Measurements from ENCODE around the gene MYDGF.
"Not testable (repeated sequence)": the region's sequence is repeated elsewhere in the genome, so short reads cannot be mapped to it uniquely, and the experiment has no call there.

Gene MYDGF

GRCh38 chr19:4669723-4670480 is at the start of gene MYDGF:
Gene MYDGF (minus strand): TSS chr19:4670342. CDS start chr19:4670334, 8 bp downstream.
- DNase-seq (ENCODE audit: low spot score) = peak; percentile 100

DNA sequence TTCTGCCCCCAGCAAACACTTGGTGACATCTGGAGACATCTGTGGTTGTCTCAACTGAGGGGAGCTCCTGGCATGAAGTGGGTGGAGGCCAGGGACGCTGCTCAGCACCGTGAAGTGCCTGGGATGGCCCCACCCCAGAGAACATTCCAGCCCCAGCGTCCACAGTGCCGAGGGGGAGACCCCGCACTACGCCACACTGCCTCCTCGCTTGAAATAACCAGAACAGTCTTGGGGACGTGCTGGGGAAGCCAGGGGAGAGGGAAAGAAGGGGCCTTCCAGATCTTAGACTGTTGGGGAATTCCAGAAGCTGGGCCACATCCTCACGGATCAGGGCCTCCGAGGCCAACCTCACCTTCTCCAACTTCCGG is 49.3 kb upstream of the MYDGF start:
- no peak for DNase-seq (ENCODE audit: low spot score)

DNA sequence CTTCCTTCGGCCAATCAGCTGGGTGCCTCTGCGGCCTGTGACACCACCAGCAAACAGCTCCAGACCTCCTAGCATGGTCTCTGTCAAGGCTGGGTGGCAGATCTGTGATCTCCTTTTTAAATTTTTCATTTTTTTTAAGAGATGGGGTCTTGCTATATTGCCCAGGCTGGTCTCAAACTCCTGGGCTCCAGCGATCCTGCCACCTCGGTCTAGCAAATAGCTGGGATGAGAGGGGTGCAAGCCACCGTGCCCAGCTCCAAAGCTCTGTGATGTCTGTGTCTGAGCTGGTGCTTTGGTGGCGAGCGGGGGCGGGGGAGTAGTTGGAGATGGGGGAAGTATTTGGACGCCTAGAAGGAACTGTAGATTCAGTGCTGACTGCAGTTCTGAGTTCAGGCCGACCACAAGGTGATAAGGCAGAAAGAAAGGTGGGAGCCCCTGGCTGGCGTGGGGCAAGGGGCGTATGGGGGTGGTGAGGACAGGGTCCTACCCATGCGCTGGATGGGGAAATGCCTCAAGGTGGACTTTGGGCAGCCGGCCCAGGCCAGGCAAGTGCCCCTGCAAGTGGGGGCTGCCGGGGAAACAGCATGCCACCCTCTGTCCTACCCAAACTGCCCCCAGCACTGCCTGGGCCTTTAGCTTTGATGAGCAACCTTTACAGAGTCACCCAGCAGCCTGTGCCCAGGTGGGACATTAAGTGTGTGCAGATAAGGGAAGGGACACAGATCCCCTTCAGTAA is 48.0 kb upstream of the MYDGF start:
- no peak for DNase-seq (ENCODE audit: low spot score)

DNA sequence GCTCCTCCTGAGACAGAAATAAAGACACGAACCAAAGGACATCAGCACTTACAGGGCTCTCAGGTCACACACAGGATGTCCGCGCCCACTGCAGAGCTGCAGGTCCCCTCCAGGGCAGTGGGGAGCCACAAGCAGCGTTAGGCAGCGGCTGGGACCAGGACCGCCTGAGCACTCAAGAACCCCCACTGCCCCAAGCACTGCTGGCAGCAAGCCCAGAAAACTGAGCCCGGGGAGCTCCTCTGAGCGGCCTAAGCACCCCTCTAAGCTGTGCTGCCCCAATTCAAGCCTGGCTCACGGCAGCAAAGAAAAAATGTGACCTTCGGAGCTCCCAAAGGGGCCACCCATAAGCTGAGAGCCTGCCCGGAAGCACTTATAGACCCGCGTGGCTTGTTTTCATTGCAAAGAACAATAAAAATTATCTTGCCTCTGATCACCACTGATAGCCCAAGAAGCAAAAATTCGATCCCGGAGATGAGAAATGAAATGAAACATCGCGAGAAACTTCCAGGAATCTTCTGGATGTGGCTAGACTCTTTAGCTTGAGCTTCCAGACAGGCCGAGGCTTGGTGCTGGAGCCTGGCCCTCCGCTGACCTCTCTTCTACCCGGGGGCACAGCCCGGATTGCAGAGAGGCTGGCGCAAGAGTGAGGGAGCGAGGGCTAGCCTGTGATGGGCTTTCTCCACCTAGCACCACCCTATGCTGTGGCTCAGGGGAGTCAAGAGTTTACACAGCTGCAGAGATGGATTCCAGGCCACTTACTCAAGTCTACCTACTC is 47.2 kb upstream of the MYDGF start:
- no peak for DNase-seq (ENCODE audit: low spot score)

DNA sequence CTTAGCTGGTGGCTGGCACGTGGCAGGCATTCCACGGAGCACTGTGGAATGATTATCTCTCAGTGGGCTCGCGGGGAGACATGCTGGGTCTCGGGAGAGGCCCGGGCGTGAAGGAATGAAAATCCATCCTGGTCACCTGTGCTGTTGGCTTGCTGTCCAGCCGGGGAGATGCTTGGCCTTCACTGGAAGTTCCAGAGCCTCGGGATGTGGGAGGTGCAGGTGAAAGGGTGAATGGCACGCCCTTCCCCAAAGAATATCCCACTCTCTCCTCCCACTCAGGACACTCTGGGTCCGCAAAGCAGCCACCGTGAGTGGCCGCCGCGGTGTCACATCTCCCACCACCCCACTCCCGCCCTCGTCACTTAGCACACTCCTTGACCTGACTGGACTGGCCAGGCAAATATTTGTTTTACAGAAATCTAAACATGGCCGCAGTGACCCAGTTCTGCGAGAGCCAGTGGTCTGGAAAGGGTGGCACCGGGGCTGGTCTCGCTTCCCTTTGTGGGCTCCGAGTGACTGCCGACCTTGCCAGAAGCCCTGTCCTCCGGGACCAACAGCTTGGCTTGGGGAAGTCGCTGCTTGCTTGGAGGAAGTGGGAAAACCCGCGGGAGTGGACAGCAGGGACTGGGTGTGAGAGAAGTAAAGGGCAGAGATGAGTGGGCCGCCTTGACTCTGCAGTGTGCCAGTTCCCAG is 45.5 kb upstream of the MYDGF start:
- no peak for DNase-seq (ENCODE audit: low spot score)

- not testable (repeated sequence) for DNase-seq (ENCODE audit: low spot score)
Measured at GRCh38 chr19:4715178-4715528, 45.0 kb upstream of the MYDGF start.

- DNase-seq (ENCODE audit: low spot score) = no peak
Measured at GRCh38 chr19:4714016-4714415, 43.9 kb upstream of the MYDGF start.

DNA sequence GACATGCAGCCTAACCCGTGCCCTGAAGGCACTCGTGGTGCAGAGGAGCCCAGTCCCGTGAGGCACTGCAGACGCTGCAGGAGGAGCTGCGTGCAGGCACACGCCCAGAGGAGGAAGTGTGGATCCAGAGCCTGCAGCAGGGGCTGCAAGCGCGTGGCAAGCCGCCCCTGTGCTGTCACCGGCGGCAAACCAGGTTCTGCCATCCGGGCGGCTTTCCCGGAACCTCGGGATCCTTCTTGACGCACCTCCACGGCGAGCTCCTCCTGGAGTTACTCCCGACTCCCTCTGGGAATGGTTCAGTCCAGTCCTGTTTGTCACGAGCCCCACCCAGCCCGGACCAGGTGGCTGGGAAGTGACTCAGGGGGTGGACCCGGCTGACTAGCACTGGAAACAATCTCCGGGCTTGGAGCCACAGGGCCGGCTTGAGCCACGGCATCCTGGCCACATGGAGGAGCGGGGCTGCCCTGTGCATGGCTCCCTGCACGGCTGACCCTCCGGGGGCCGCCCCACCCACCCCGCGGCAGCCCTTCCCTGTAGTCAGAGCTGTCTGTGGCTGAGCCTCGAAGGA is 43.3 kb upstream of the MYDGF start:
- peak; percentile 98 for DNase-seq (ENCODE audit: low spot score)

- DNase-seq (ENCODE audit: low spot score) = no peak
Measured at GRCh38 chr19:4712771-4713170, 42.6 kb upstream of the MYDGF start.

- DNase-seq (ENCODE audit: low spot score) = no peak
Measured at GRCh38 chr19:4711211-4711610, 41.1 kb upstream of the MYDGF start.

DNA sequence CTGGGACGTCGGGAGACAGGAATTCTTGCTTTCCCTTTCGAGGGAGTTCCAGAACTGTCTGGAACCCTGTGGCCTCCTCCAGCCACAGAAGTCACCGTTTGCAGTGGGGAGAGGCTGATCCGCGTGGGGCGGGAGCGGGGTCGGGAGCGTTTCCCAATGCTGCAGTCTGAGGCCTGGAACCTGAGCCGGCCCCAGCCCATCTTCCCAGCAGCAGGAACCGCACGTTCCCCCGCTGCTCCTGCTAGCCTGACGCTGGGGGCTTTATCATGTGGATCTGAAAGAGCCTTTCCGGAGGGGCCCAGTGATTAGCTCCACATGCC is 40.1 kb upstream of the MYDGF start:
- no peak for DNase-seq (ENCODE audit: low spot score)

DNA sequence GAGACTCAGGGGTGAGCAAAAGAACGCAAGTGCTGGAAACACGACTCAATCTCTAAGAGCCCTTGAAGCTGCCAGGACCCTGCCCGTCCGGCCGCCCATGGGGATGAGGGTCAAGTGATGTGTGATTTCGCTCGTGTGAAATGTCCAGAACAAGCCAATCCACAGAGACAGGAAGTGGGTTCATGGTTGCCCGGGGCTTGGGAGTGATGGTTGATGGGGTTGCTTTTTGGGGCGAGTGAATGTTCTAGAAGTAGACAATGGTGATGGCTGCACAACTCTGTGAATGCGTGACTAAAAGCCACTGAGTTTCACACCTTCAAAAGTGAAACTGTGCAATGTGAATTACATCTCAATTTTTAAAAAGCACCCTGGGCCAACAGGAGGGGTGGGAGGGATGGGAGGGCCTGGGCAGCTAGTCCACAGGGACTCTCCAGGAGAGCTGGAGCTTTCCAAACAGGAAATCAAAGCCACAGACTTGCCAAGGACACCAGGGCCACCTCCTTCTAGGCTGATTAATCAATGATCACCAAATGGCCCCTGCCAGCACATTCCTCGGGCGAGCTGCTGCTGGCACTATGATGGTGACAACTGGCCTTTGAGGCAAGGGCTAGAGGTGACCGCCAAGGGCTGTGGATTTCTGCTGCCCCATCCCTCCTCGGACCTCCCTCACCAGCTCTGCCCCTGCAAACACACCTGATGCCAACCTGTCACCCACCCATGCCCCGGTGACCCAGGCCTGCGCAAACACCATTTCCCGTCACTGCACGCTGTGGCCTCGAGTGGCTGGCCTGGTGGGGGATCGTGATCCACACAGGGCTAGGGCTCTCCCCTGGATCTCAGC is 39.5 kb upstream of the MYDGF start:
- no peak for DNase-seq (ENCODE audit: low spot score)

DNA sequence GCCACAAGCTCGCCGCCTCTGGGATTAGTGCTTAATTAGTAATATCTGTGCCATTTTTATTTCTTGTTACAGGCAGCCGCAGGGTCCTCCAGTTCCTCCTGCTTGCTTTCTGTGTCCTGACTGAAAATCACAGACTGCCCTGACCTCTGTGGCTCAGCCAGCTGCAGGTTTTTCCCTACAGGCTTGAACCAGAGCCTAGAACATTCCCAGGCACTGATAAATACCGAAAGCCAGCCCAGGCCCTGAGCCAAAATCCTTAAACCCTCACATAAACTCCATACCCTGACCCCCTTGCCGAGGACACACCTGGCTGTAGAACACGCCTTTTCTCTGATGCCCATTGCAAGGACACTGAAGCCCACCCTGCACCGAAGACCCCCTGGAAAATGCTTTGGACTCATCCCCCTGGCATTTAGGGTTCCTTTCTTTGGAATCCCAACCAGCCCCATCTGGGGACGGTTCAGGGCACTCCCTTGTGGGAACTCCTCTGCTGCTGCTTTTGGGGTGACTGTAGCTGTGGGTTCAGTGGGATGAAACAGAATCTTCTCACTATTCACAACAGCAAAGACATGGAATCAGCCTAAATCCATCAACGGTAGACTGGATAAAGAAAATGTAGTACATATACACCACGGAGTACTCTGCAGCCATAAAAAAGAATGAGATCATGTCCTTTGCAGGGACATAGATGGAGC is 38.0 kb upstream of the MYDGF start:
- peak; percentile 50 for DNase-seq (ENCODE audit: low spot score)

GRCh38 chr19:4707322-4707721 is 37.2 kb upstream of the MYDGF start:
- DNase-seq (ENCODE audit: low spot score) = no peak

- DNase-seq (ENCODE audit: low spot score) = no peak
Measured at GRCh38 chr19:4705413-4706131, 35.4 kb upstream of the MYDGF start.

DNA sequence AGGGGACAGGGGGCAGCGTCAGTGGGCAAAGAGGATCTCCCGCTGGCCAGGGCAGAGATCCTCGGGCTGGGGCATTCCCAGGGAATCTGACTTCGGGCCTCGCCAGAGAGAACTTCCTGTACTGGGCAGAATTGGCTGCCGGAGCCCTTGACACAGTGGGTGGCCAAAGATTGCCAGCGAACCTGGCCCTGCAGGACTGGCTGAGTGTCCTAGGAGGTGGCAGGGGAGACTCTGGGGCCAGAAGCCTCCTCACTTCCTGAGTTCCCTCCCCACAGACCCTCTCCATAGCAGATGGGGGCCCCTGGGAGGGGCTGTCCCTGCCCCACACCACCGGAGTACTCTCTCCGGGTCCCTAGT is 34.2 kb upstream of the MYDGF start:
- DNase-seq (ENCODE audit: low spot score) = no peak

DNA sequence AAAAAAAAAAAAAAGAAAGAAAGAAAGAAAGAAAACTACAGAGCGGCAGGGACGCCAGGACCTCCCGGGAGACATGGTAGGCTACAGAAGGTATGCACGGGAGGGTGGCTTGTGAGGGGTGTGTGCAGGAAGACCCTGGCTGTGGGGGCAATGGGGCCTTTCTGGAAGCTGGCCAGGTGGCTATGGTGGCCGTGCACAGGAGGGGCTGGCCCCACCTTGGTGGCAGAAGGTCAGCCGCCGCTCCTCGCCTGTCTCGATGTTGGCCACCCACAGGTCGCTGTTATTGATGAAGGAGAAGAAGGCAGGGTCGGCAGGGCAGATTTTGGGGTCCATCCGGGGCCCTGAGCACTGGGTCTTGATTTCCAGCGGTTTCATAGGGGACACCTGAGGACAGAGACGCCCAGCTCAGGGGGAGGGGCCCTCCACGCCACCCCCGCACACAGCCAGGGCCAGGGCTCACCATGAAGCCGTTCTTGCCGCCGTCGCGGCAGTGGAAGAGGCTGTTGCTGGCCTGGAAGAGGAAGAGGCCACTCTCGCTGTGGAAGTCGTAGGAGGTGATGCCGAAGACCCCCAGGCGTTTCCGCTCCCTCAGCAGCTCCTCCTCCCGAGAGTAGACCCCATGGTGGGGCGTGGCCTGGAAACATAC is 33.7 kb upstream of the MYDGF start:
- DNase-seq (ENCODE audit: low spot score) = no peak

DNA sequence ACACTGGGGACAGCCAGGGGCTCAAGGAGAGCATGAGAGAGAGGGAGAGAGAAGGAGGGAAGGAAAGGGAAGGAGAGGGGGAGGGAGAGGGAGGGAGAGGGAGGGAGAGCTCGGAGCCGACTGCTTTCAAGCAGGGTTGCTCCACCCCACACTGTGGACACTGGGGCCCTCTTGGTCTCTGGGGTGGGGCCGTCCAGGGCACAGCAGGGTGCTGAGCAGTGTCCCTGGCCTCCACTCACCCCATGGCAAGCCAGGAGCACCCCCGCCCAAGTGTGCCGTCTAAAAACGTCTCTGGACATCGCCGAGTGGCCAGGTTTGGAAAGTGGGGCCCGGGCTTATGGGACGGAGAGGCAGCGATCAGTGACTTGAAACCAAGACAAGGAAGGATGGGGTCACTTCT is 32.6 kb upstream of the MYDGF start:
- no peak for DNase-seq (ENCODE audit: low spot score)

DNA sequence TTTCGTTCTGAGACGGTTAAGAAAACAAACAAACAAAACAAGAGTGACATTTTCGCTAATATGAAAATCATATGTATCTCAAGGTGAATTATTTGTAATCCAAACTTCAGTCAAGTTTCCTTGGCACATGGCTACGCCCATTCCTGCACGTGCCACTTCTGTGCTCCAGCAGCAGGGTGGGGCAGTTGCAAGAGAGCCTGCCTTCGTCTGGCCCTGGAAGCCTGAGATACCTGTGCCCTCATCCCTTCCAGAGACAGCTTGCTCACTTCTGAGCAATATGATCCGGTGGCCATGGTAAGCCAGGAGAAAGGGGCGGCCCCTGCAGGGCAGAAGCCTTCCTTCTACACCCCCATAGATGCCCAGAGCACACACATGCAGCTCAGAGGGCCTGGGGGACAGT is 31.4 kb upstream of the MYDGF start:
- no peak for DNase-seq (ENCODE audit: low spot score)

GRCh38 chr19:4700693-4700970 is 30.5 kb upstream of the MYDGF start:
- DNase-seq (ENCODE audit: low spot score) = no peak
